HepG2 (cell line): ENCODE results near the gene CCSER1. TPM values are rescaled to one million over a fixed set of nuclear protein-coding genes. Genes with fewer than 3 reads are reported as not detected.

Experiments
- ATAC-seq: fragments of 200-7000 bp; cut with Tn5 transposase; 3 replicates; pipeline ENCODE4 v1.9.1; 2020; ENCODE audit warnings: mild to moderate bottlenecking, moderate library complexity
- BruUV-seq: library from RNA; stranded (reverse); fragments of 400-500 nt; replicated peaks from 2 replicates; lab custom pipeline; 2021; lab: Mats Ljungman, UMichigan
- CTCF ChIA-PET: fragments of 300-600 bp; formaldehyde crosslinking; extraction: SDS; loops from one replicate; lab custom pipeline; 2021; ENCODE audit warnings: low total read pairs, inconsistent platforms, low intra/inter-chr PET ratio; lab: Yijun Ruan, JAX
- POLR2A ChIA-PET: fragments of 350-600 bp; sonication (Branson Sonifier 250); formaldehyde crosslinking; loops from one replicate; lab custom pipeline; 2020; ENCODE audit warnings: antibody characterized with exemption, inconsistent platforms; lab: Yijun Ruan, JAX
- DNase-seq: peaks from one replicate; pipeline ENCODE4 v3.0.0-alpha.2; 2015; ENCODE audit warnings: low spot score
- FAIRE-seq: peaks from 3 replicates; lab custom pipeline; 2011; peaks lifted over from hg19 to GRCh38; lab: Jason Lieb, UNC
- H2AFZ ChIP-seq: one replicate; pipeline ENCODE4 v1.6.1; 2011; ENCODE audit warnings: low read length, inconsistent platforms
- H3K27ac ChIP-seq: fragments of 300-600 bp; 3 replicates; pipeline ENCODE4 v1.8.0; 2011; ENCODE audit warnings: mixed run types, mild to moderate bottlenecking, mixed read lengths, low read length, inconsistent platforms; ENCODE audit not compliant: insufficient read depth; ENCODE audit errors: extremely low read length
- H3K27me3 ChIP-seq, 2 experiments: fragments of 200-600 bp in 1 of 2; 2 replicates in 1 of 2; 3 replicates in 1 of 2; pipeline versions ENCODE4 v1.6.0 to v1.8.0; 2011; ENCODE audit warnings: low read length in 2 of 2, mild to moderate bottlenecking in 2 of 2, moderate library complexity in 2 of 2, inconsistent platforms in 1 of 2; ENCODE audit not compliant: insufficient read depth in 2 of 2, control insufficient read depth in 1 of 2
- H3K36me3 ChIP-seq, 2 experiments: fragments of 200-600 bp in 1 of 2; replicated peaks in 1 of 2; 2 replicates in 1 of 2; 3 replicates in 1 of 2; pipeline versions ENCODE4 v1.5.1 to v1.8.0; 2011; ENCODE audit warnings: low read length in 2 of 2, inconsistent platforms in 1 of 2; ENCODE audit not compliant: insufficient read depth in 2 of 2, control insufficient read depth in 1 of 2
- H3K4me1 ChIP-seq: 2 replicates; pipeline ENCODE4 v1.5.1; 2012; ENCODE audit warnings: low read length, inconsistent platforms; ENCODE audit not compliant: insufficient read depth
- H3K4me2 ChIP-seq: 2 replicates; pipeline ENCODE4 v1.6.0; 2011; ENCODE audit warnings: low read depth, low read length, inconsistent platforms
- H3K4me3 ChIP-seq, 3 experiments: fragments of 200-600 bp in 1 of 3; sonication (generic), shearing (Covaris generic) in 1 of 3; replicated peaks in 1 of 3; 2 replicates each; pipeline ENCODE4 v1.5.1; 2011 to 2016; ENCODE audit warnings: low read length in 3 of 3, inconsistent platforms in 2 of 3, low read depth in 2 of 3, mild to moderate bottlenecking in 2 of 3, control low read depth in 1 of 3, mixed read lengths in 1 of 3; ENCODE audit not compliant: insufficient read depth in 1 of 3
- H3K79me2 ChIP-seq: one replicate; pipeline ENCODE4 v1.6.1; 2011; ENCODE audit warnings: low read length, inconsistent platforms; ENCODE audit not compliant: insufficient read depth
- H3K9ac ChIP-seq: 2 replicates; pipeline ENCODE4 v1.6.0; 2011; ENCODE audit warnings: mild to moderate bottlenecking, low read depth, low read length, inconsistent platforms; ENCODE audit not compliant: insufficient read depth
- H3K9me3 ChIP-seq: 2 replicates; pipeline ENCODE4 v1.5.1; 2012; ENCODE audit warnings: mild to moderate bottlenecking, low read length
- H4K20me1 ChIP-seq: 2 replicates; pipeline ENCODE4 v1.6.0; 2011; ENCODE audit warnings: inconsistent platforms, mild to moderate bottlenecking, low read length, moderate library complexity; ENCODE audit not compliant: insufficient read depth
- E2F2 ChIP-seq: sonication (generic); formaldehyde crosslinking; IDR thresholded peaks from 2 replicates; pipeline ENCODE4 v1.4.0; 2020; ENCODE audit warnings: missing genetic modification reagents, borderline replicate concordance
- ELF1 ChIP-seq: sonication (generic); formaldehyde crosslinking; IDR thresholded peaks from 2 replicates; pipeline ENCODE4 v1.4.0; 2020; ENCODE audit warnings: missing genetic modification reagents
- FLYWCH1 ChIP-seq: sonication (generic); formaldehyde crosslinking; IDR thresholded peaks from 2 replicates; pipeline ENCODE4 v1.8.1; 2023; ENCODE audit warnings: mild to moderate bottlenecking, missing genetic modification reagents
- FOXM1 ChIP-seq: sonication (generic); formaldehyde crosslinking; IDR thresholded peaks from 2 replicates; pipeline ENCODE4 v1.5.0; 2020; ENCODE audit warnings: missing genetic modification reagents
- TFDP2 ChIP-seq: sonication (generic); formaldehyde crosslinking; IDR thresholded peaks from 2 replicates; pipeline ENCODE4 v1.4.0; 2020; ENCODE audit warnings: missing genetic modification reagents
- ZNF646 ChIP-seq: sonication (generic); formaldehyde crosslinking; IDR thresholded peaks from 2 replicates; pipeline ENCODE4 v1.9.0; 2021; ENCODE audit warnings: mild to moderate bottlenecking, missing genetic modification reagents
- ZNF7 ChIP-seq: IDR thresholded peaks from 2 replicates; pipeline ENCODE4 v1.6.1; 2016; ENCODE audit warnings: missing biosample characterization, missing genetic modification reagents
- WGBS: methylation state at CpG from one replicate; pipeline ENCODE4 v1.1.6; 2017; ENCODE audit warnings: low lambda C conversion rate; 5-methylcytosine and 5-hydroxymethylcytosine counted together
- in situ Hi-C: cut with HindIII; loops from 2 replicates; pipeline ENCODE4 v1.10.0; 2017; ENCODE audit warnings: low pct_unique_long_range_greater_than_20kb; ENCODE audit not compliant: extremely low pct_ligation_motif_present
- intact Hi-C: fragments of 100-400 bp; cut with micrococcal nuclease; formaldehyde crosslinking; loops from one replicate; pipeline ENCODE4 v1.10.0; 2022; ENCODE audit not compliant: unreplicated experiment
- polyA plus RNA-seq, 8 experiments: library from polyadenylated mRNA; depleted of rRNA in 3 of 8; stranded (reverse) in 7 of 8; unstranded in 1 of 8; fragments of >200 nt; fragmentation: Illumina TruSeq in 4 of 8; extraction: Trizol in 4 of 8; gene quantifications; 2 replicates each; pipeline versions ENCODE4 v1.2.1 to v1.2.3, GENCODE V29; 2011 to 2016; ENCODE audit warnings: low read depth in 4 of 8, missing spikeins in 1 of 8, mixed read lengths in 1 of 8; ENCODE audit not compliant: insufficient read depth in 1 of 8
- total RNA-seq, 5 experiments: library from RNA; depleted of rRNA; stranded (reverse); fragments of >200 nt; fragmentation: Illumina TruSeq; extraction: Trizol; gene quantifications; 2 replicates each; pipeline ENCODE4 v1.2.3, GENCODE V29; 2016; ENCODE audit warnings: low read depth in 1 of 5

The CCSER1 gene
- total and polyA plus RNA-seq, 2 of the 13 experiments (the other 11 are each of a cell fraction or from before 2014, with no cell fraction given) = not detected

GRCh38 chr4:90165883-90166282, 38.7 kb downstream of the CCSER1 start:
- Histone ChIP-seq H3K4me3 (no peak overlapping the region), H3K9me3 (no peaks in the 10 kb centered on the region), H3K4me2 (no peak overlapping the region), H3K36me3 (no peaks in the 10 kb centered on the region), H3K27ac (no peak overlapping the region), H2AFZ (no peak overlapping the region), H3K4me1 (no peaks in the 10 kb centered on the region), H3K27me3 (no peaks in the 10 kb centered on the region), H4K20me1 (no peaks in the 10 kb centered on the region), H3K79me2 (no peaks in the 10 kb centered on the region), H3K9ac (no peak overlapping the region)
- ATAC-seq = no peak
- ChIA-PET CTCF (no interaction called here), POLR2A (no interaction called here)
- in situ Hi-C loops = no loop called here
- FAIRE-seq = no peak
- no peak for DNase-seq
- TF ChIP-seq TFDP2 = no peak
- TF ChIP-seq FLYWCH1 = no peak
- no peak for TF ChIP-seq ZNF7 (CRISPR knock-in tag)
- no peak for TF ChIP-seq FOXM1
- TF ChIP-seq ZNF646 (CRISPR knock-in tag) = no peak
- TF ChIP-seq ELF1 (CRISPR knock-in tag) = no peak
- TF ChIP-seq E2F2 (CRISPR knock-in tag) = no peak
- no TSS peak for BruUV-seq
- intact Hi-C loops = no loop called here
- 47% methylated on average over 5 of the region's 5 CpGs for WGBS
